Measurements from ENCODE around the gene MYH3. TPM values are rescaled to one million over a fixed set of nuclear protein-coding genes. Genes with fewer than 3 reads are reported as not detected.

Gene MYH3
- total RNA-seq, 1 experiment from 2014 or later, result 1.6 TPM

DNA sequence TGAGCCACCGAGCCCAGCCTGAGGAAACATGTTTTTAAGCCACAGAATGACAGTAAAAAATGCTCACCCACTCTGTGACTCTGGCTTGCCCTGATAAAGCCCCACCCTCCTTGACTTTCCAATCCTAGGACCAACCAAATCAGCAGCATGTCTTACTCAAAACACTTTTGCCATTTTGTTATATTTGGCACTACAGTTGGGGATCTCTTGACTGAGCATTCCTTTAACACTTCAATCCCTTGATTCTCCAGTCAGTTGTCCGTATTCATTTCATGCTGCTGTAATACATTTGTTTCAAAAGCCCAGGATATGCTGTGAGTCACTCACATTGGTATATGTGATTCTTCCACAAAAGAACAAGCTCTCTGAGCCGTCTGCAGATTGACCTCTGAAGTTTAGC, 8.2 kb downstream of the MYH3 start (continued):
- TF ChIP-seq, protein P1, sequence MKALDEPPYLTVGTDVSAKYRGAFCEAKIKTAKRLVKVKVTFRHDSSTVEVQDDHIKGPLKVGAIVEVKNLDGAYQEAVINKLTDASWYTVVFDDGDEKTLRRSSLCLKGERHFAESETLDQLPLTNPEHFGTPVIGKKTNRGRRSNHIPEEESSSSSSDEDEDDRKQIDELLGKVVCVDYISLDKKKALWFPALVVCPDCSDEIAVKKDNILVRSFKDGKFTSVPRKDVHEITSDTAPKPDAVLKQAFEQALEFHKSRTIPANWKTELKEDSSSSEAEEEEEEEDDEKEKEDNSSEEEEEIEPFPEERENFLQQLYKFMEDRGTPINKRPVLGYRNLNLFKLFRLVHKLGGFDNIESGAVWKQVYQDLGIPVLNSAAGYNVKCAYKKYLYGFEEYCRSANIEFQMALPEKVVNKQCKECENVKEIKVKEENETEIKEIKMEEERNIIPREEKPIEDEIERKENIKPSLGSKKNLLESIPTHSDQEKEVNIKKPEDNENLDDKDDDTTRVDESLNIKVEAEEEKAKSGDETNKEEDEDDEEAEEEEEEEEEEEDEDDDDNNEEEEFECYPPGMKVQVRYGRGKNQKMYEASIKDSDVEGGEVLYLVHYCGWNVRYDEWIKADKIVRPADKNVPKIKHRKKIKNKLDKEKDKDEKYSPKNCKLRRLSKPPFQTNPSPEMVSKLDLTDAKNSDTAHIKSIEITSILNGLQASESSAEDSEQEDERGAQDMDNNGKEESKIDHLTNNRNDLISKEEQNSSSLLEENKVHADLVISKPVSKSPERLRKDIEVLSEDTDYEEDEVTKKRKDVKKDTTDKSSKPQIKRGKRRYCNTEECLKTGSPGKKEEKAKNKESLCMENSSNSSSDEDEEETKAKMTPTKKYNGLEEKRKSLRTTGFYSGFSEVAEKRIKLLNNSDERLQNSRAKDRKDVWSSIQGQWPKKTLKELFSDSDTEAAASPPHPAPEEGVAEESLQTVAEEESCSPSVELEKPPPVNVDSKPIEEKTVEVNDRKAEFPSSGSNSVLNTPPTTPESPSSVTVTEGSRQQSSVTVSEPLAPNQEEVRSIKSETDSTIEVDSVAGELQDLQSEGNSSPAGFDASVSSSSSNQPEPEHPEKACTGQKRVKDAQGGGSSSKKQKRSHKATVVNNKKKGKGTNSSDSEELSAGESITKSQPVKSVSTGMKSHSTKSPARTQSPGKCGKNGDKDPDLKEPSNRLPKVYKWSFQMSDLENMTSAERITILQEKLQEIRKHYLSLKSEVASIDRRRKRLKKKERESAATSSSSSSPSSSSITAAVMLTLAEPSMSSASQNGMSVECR (CRISPR knock-in tag; IDR thresholded peaks at IDR 0.05; ENCODE audit: borderline replicate concordance), result no peak
- TF ChIP-seq, protein P2, sequence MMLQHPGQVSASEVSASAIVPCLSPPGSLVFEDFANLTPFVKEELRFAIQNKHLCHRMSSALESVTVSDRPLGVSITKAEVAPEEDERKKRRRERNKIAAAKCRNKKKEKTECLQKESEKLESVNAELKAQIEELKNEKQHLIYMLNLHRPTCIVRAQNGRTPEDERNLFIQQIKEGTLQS (CRISPR knock-in tag; conservative IDR thresholded peaks at IDR 0.05), result no peak
- TF ChIP-seq, protein P3, sequence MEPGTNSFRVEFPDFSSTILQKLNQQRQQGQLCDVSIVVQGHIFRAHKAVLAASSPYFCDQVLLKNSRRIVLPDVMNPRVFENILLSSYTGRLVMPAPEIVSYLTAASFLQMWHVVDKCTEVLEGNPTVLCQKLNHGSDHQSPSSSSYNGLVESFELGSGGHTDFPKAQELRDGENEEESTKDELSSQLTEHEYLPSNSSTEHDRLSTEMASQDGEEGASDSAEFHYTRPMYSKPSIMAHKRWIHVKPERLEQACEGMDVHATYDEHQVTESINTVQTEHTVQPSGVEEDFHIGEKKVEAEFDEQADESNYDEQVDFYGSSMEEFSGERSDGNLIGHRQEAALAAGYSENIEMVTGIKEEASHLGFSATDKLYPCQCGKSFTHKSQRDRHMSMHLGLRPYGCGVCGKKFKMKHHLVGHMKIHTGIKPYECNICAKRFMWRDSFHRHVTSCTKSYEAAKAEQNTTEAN (CRISPR knock-in tag; IDR thresholded peaks at IDR 0.05), result no peak
- TF ChIP-seq, protein P4, sequence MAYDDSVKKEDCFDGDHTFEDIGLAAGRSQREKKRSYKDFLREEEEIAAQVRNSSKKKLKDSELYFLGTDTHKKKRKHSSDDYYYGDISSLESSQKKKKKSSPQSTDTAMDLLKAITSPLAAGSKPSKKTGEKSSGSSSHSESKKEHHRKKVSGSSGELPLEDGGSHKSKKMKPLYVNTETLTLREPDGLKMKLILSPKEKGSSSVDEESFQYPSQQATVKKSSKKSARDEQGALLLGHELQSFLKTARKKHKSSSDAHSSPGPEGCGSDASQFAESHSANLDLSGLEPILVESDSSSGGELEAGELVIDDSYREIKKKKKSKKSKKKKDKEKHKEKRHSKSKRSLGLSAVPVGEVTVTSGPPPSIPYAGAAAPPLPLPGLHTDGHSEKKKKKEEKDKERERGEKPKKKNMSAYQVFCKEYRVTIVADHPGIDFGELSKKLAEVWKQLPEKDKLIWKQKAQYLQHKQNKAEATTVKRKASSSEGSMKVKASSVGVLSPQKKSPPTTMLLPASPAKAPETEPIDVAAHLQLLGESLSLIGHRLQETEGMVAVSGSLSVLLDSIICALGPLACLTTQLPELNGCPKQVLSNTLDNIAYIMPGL (CRISPR knock-in tag; IDR thresholded peaks at IDR 0.05), result no peak
- no peak for TF ChIP-seq TEAD1 (CRISPR knock-in tag; IDR thresholded peaks at IDR 0.05)
- no peak for TF ChIP-seq CREB1 (CRISPR knock-in tag; IDR thresholded peaks at IDR 0.05)
- TF ChIP-seq, protein P5, sequence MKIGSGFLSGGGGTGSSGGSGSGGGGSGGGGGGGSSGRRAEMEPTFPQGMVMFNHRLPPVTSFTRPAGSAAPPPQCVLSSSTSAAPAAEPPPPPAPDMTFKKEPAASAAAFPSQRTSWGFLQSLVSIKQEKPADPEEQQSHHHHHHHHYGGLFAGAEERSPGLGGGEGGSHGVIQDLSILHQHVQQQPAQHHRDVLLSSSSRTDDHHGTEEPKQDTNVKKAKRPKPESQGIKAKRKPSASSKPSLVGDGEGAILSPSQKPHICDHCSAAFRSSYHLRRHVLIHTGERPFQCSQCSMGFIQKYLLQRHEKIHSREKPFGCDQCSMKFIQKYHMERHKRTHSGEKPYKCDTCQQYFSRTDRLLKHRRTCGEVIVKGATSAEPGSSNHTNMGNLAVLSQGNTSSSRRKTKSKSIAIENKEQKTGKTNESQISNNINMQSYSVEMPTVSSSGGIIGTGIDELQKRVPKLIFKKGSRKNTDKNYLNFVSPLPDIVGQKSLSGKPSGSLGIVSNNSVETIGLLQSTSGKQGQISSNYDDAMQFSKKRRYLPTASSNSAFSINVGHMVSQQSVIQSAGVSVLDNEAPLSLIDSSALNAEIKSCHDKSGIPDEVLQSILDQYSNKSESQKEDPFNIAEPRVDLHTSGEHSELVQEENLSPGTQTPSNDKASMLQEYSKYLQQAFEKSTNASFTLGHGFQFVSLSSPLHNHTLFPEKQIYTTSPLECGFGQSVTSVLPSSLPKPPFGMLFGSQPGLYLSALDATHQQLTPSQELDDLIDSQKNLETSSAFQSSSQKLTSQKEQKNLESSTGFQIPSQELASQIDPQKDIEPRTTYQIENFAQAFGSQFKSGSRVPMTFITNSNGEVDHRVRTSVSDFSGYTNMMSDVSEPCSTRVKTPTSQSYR (CRISPR knock-in tag; IDR thresholded peaks at IDR 0.05), result no peak
- no peak for TF ChIP-seq JAZF1 (CRISPR knock-in tag; IDR thresholded peaks at IDR 0.05)
- TF ChIP-seq MYBL2 (CRISPR knock-in tag; IDR thresholded peaks at IDR 0.05), result no peak

DNA sequence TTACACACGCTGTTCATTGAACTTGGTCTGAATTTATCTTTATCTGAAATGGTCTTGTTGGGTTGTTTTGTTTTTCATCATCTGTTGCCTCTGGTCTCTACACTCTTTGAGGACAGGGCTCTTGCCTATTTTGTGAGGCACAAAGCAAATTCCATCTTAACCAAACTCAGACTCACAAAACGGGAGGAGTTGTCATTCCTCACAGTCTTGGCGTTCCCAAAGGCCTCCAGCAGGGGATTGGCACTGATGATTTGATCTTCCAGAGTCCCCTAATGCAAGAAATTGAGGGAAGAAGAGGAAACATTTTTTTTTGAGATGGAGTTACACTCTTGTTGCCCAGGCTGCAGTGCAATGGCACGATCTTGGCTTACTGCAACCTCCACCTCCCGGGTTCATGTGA, 8.7 kb downstream of the MYH3 start:
- TF ChIP-seq, protein P6, sequence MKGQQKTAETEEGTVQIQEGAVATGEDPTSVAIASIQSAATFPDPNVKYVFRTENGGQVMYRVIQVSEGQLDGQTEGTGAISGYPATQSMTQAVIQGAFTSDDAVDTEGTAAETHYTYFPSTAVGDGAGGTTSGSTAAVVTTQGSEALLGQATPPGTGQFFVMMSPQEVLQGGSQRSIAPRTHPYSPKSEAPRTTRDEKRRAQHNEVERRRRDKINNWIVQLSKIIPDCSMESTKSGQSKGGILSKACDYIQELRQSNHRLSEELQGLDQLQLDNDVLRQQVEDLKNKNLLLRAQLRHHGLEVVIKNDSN (CRISPR knock-in tag; IDR thresholded peaks at IDR 0.05), result no peak
- TF ChIP-seq ZNF219 (CRISPR knock-in tag; IDR thresholded peaks at IDR 0.05; ENCODE audit: borderline replicate concordance), result no peak
- POLR2A ChIA-PET, result no interaction called here
- H3K9me3 Mint-ChIP-seq, result no peaks in the 10 kb centered on the region
- H3K27me3 Mint-ChIP-seq (ENCODE audit: low read depth), result no peaks in the 10 kb centered on the region; the same call in 1 of the 2 replicates
- H3K4me1 Mint-ChIP-seq, result no peaks in the 10 kb centered on the region
- H3K4me3 Mint-ChIP-seq, result no peak overlapping the region
- H3K27ac Mint-ChIP-seq, result peak overlapping the region; percentile 3; the same call in 1 of the 2 replicates
- ATAC-seq (no peak), DNase-seq (ENCODE audit: low spot score) (no peak)
- no peaks in the 10 kb centered on the region for H3K36me3 Mint-ChIP-seq
- CTCF ChIA-PET, result interaction anchor here (0.8 kb wide), 1 partner anchor 11 kb away, joined by 3 read pairs; no protein-coding TSS in a partner anchor

Data from WTC11 (cell line).